ENCODE results near the gene GTF2E1. TPM values are rescaled to one million over a fixed set of nuclear protein-coding genes. Genes with fewer than 3 reads are reported as not detected.

GTF2E1 gene
- total RNA-seq, 1 experiment from 2014 or later, result 78.0 TPM

DNA sequence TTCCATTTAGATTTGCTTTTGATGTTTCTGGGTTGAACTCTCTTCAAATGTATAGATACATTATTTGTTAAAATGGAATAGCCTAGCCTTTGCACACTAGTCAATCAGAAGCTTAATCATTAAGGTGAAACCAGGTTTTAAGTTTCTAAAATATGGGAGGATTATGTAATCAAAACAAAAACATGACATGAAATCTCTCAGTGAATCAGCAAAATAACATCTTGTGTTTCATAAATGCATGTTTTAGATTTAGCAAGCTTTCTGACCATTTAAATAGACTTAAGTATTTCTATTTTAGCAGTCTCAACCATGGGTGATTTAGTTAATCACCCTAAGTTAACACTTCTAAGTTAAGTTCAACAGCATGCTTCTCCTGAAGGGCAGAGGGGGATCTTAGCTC, 11.3 kb downstream of the GTF2E1 start:
- ChIA-PET CTCF (interaction anchor here (1.3 kb wide), 2 partner anchors 34 to 186 kb away, joined by 4 to 5 read pairs; no protein-coding TSS in a partner anchor), POLR2A (no interaction called here)
- no peak for DNase-seq (ENCODE audit: low spot score)
- Mint-ChIP-seq H3K36me3 (peaks cover 46% of the 10 kb centered on the region), H3K4me1 (peaks cover 39% of the 10 kb centered on the region), H3K27me3 (ENCODE audit: low read depth) (no peaks in the 10 kb centered on the region), H3K4me3 (peak overlapping the region; percentile 17; the same call in 1 of the 2 replicates), H3K27ac (peak overlapping the region; percentile 93), H3K9me3 (peaks cover 14% of the 10 kb centered on the region)
- TF ChIP-seq, protein P1, sequence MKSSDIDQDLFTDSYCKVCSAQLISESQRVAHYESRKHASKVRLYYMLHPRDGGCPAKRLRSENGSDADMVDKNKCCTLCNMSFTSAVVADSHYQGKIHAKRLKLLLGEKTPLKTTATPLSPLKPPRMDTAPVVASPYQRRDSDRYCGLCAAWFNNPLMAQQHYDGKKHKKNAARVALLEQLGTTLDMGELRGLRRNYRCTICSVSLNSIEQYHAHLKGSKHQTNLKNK (CRISPR knock-in tag; IDR thresholded peaks at IDR 0.05), result no peak
- TF ChIP-seq ESRRA (CRISPR knock-in tag; IDR thresholded peaks at IDR 0.05; ENCODE audit: borderline replicate concordance), result no peak
- TF ChIP-seq HMGA2 (CRISPR knock-in tag; IDR thresholded peaks at IDR 0.05), result no peak
- TF ChIP-seq GTF2I (CRISPR knock-in tag; conservative IDR thresholded peaks at IDR 0.05), result no peak
- TF ChIP-seq IRF2 (CRISPR knock-in tag; IDR thresholded peaks at IDR 0.05; ENCODE audit: borderline replicate concordance, low read depth), result no peak
- TF ChIP-seq, protein P2, sequence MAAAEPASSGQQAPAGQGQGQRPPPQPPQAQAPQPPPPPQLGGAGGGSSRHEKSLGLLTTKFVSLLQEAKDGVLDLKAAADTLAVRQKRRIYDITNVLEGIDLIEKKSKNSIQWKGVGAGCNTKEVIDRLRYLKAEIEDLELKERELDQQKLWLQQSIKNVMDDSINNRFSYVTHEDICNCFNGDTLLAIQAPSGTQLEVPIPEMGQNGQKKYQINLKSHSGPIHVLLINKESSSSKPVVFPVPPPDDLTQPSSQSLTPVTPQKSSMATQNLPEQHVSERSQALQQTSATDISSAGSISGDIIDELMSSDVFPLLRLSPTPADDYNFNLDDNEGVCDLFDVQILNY (CRISPR knock-in tag; IDR thresholded peaks at IDR 0.05), result no peak
- TF ChIP-seq, protein P3, sequence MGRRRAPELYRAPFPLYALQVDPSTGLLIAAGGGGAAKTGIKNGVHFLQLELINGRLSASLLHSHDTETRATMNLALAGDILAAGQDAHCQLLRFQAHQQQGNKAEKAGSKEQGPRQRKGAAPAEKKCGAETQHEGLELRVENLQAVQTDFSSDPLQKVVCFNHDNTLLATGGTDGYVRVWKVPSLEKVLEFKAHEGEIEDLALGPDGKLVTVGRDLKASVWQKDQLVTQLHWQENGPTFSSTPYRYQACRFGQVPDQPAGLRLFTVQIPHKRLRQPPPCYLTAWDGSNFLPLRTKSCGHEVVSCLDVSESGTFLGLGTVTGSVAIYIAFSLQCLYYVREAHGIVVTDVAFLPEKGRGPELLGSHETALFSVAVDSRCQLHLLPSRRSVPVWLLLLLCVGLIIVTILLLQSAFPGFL (CRISPR knock-in tag; IDR thresholded peaks at IDR 0.05; ENCODE audit: borderline replicate concordance), result no peak
- no peak for TF ChIP-seq TEAD4 (CRISPR knock-in tag; IDR thresholded peaks at IDR 0.05)
- no peak for TF ChIP-seq RELA (CRISPR knock-in tag; IDR thresholded peaks at IDR 0.05; ENCODE audit: borderline replicate concordance)
- TF ChIP-seq, protein P4, sequence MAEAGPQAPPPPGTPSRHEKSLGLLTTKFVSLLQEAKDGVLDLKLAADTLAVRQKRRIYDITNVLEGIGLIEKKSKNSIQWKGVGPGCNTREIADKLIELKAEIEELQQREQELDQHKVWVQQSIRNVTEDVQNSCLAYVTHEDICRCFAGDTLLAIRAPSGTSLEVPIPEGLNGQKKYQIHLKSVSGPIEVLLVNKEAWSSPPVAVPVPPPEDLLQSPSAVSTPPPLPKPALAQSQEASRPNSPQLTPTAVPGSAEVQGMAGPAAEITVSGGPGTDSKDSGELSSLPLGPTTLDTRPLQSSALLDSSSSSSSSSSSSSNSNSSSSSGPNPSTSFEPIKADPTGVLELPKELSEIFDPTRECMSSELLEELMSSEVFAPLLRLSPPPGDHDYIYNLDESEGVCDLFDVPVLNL (CRISPR knock-in tag; IDR thresholded peaks at IDR 0.05; ENCODE audit: borderline replicate concordance, low read depth), result no peak
- TF ChIP-seq, protein P5, sequence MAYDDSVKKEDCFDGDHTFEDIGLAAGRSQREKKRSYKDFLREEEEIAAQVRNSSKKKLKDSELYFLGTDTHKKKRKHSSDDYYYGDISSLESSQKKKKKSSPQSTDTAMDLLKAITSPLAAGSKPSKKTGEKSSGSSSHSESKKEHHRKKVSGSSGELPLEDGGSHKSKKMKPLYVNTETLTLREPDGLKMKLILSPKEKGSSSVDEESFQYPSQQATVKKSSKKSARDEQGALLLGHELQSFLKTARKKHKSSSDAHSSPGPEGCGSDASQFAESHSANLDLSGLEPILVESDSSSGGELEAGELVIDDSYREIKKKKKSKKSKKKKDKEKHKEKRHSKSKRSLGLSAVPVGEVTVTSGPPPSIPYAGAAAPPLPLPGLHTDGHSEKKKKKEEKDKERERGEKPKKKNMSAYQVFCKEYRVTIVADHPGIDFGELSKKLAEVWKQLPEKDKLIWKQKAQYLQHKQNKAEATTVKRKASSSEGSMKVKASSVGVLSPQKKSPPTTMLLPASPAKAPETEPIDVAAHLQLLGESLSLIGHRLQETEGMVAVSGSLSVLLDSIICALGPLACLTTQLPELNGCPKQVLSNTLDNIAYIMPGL (CRISPR knock-in tag; IDR thresholded peaks at IDR 0.05), result no peak
- no peak for TF ChIP-seq TEAD1 (CRISPR knock-in tag; IDR thresholded peaks at IDR 0.05)
- TF ChIP-seq, protein P6, sequence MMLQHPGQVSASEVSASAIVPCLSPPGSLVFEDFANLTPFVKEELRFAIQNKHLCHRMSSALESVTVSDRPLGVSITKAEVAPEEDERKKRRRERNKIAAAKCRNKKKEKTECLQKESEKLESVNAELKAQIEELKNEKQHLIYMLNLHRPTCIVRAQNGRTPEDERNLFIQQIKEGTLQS (CRISPR knock-in tag; conservative IDR thresholded peaks at IDR 0.05), result no peak
- TF ChIP-seq GRHL2 (CRISPR knock-in tag; IDR thresholded peaks at IDR 0.05; ENCODE audit: insufficient replicate concordance, severe bottlenecking), result no peak
- TF ChIP-seq NFE2L1 (CRISPR knock-in tag; IDR thresholded peaks at IDR 0.05), result no peak
- TF ChIP-seq OVOL2 (CRISPR knock-in tag; IDR thresholded peaks at IDR 0.05; ENCODE audit: borderline replicate concordance), result no peak
- TF ChIP-seq, protein P7, sequence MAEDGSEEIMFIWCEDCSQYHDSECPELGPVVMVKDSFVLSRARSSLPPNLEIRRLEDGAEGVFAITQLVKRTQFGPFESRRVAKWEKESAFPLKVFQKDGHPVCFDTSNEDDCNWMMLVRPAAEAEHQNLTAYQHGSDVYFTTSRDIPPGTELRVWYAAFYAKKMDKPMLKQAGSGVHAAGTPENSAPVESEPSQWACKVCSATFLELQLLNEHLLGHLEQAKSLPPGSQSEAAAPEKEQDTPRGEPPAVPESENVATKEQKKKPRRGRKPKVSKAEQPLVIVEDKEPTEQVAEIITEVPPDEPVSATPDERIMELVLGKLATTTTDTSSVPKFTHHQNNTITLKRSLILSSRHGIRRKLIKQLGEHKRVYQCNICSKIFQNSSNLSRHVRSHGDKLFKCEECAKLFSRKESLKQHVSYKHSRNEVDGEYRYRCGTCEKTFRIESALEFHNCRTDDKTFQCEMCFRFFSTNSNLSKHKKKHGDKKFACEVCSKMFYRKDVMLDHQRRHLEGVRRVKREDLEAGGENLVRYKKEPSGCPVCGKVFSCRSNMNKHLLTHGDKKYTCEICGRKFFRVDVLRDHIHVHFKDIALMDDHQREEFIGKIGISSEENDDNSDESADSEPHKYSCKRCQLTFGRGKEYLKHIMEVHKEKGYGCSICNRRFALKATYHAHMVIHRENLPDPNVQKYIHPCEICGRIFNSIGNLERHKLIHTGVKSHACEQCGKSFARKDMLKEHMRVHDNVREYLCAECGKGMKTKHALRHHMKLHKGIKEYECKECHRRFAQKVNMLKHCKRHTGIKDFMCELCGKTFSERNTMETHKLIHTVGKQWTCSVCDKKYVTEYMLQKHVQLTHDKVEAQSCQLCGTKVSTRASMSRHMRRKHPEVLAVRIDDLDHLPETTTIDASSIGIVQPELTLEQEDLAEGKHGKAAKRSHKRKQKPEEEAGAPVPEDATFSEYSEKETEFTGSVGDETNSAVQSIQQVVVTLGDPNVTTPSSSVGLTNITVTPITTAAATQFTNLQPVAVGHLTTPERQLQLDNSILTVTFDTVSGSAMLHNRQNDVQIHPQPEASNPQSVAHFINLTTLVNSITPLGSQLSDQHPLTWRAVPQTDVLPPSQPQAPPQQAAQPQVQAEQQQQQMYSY (CRISPR knock-in tag; IDR thresholded peaks at IDR 0.05), result no peak
- no peak for TF ChIP-seq SMAD4 (CRISPR knock-in tag; IDR thresholded peaks at IDR 0.05)
- ATAC-seq, result no peak

All from WTC11 (cell line).